OCI-LY7 (cell line): ENCODE data around the gene LEMD2. TPM values are rescaled to one million over a fixed set of nuclear protein-coding genes. Genes with fewer than 3 reads are reported as not detected.
"Not testable (repeated sequence)": the region's sequence is repeated elsewhere in the genome, so short reads cannot be mapped to it uniquely, and the experiment has no call there.

Source experiments
- BruUV-seq: library from RNA; stranded (reverse); fragments of 400-500 nt; replicated peaks from 2 replicates; lab custom pipeline; 2021; lab: Mats Ljungman, UMichigan
- CTCF ChIA-PET: fragments of 300-600 bp; sonication (Branson Sonifier 250); formaldehyde crosslinking; loops from one replicate; lab custom pipeline; 2022; ENCODE audit warnings: antibody characterized with exemption; ENCODE audit not compliant: unreplicated experiment; lab: Charles Lee
- POLR2A ChIA-PET: fragments of 300-600 bp; sonication (Branson Sonifier 250); formaldehyde crosslinking; loops from one replicate; lab custom pipeline; 2022; ENCODE audit warnings: antibody characterized with exemption; lab: Charles Lee
- DNase-seq: peaks from one replicate; pipeline ENCODE4 v3.0.0-alpha.2; 2015; ENCODE audit warnings: low spot score
- H2AFZ ChIP-seq: fragments of 200-600 bp; sonication (generic), shearing (Covaris generic); 2 replicates; pipeline ENCODE4 v1.6.1; 2014; ENCODE audit warnings: mild to moderate bottlenecking, antibody characterized with exemption, low read length, moderate library complexity
- H3K27ac ChIP-seq: fragments of 200-600 bp; sonication (generic); 2 replicates; pipeline ENCODE4 v1.5.1; 2014; ENCODE audit warnings: mixed run types, low read depth, mild to moderate bottlenecking, moderate library complexity, low read length, inconsistent platforms; ENCODE audit not compliant: poor library complexity, severe bottlenecking
- H3K36me3 ChIP-seq: fragments of 200-600 bp; sonication (generic); 2 replicates; pipeline ENCODE4 v1.6.1; 2014; ENCODE audit warnings: mild to moderate bottlenecking, antibody characterized with exemption, low read length, moderate library complexity, mixed read lengths; ENCODE audit not compliant: insufficient read depth
- H3K4me1 ChIP-seq: fragments of 200-600 bp; sonication (generic); 2 replicates; pipeline ENCODE4 v1.5.1; 2014; ENCODE audit warnings: mild to moderate bottlenecking, low read length; ENCODE audit not compliant: insufficient read depth, poor library complexity, severe bottlenecking
- H3K4me2 ChIP-seq: fragments of 200-600 bp; sonication (generic); 2 replicates; pipeline ENCODE4 v1.6.1; 2014; ENCODE audit warnings: mild to moderate bottlenecking, low read length
- H3K4me3 ChIP-seq: fragments of 200-600 bp; sonication (generic); 2 replicates; pipeline ENCODE4 v1.5.1; 2014; ENCODE audit warnings: mild to moderate bottlenecking, low read depth, low read length; ENCODE audit not compliant: poor library complexity, severe bottlenecking
- H3K79me2 ChIP-seq: fragments of 200-600 bp; sonication (generic); 2 replicates; pipeline ENCODE4 v1.6.1; 2016; ENCODE audit warnings: low read depth, mild to moderate bottlenecking, low read length, moderate library complexity, mixed read lengths; ENCODE audit not compliant: insufficient read depth
- H3K9me2 ChIP-seq: fragments of 200-600 bp; sonication (generic); 2 replicates; pipeline ENCODE4 v1.6.1; 2016; ENCODE audit warnings: mild to moderate bottlenecking, low read length, mixed read lengths; ENCODE audit not compliant: insufficient read depth
- H3K9me3 ChIP-seq: fragments of 200-600 bp; sonication (generic); 2 replicates; pipeline ENCODE4 v1.6.1; 2014; ENCODE audit warnings: mild to moderate bottlenecking, mixed run types, low read length, mixed read lengths
- H4K20me1 ChIP-seq: fragments of 200-600 bp; sonication (generic); 2 replicates; pipeline ENCODE4 v1.6.1; 2014; ENCODE audit warnings: mild to moderate bottlenecking, antibody characterized with exemption, low read length, moderate library complexity, mixed read lengths; ENCODE audit not compliant: insufficient read depth
- EZH2phosphoT487 ChIP-seq: fragments of 200-600 bp; sonication (generic); IDR thresholded peaks from 2 replicates; pipeline ENCODE4 v1.6.1; 2018; ENCODE audit warnings: low read depth, borderline replicate concordance, mild to moderate bottlenecking, mixed run types, antibody characterized with exemption, low read length, moderate library complexity, mixed read lengths
- intact Hi-C: fragments of 100-400 bp; cut with micrococcal nuclease; formaldehyde crosslinking; loops from one replicate; pipeline ENCODE4 v1.10.0; 2022; ENCODE audit not compliant: unreplicated experiment
- total RNA-seq, 2 experiments: library from RNA; depleted of rRNA in 1 of 2; stranded (reverse); fragments of >200 nt in 1 of 2; shearing (Covaris generic) in 1 of 2; gene quantifications; 2 replicates each; pipeline ENCODE4 v1.2.3, GENCODE V29; 2014 to 2022
- TF ChIP-seq, protein P1 (sequence below): fragments of 200-600 bp; sonication (generic); conservative IDR thresholded peaks from 2 replicates; pipeline ENCODE4 v1.5.1; 2014; ENCODE audit warnings: mild to moderate bottlenecking, antibody characterized with exemption, low read length, moderate library complexity, mixed read lengths

The LEMD2 gene
- total RNA-seq, 2 experiments from 2014 or later: 59.2 to 66.9 TPM

- CTCF ChIA-PET: no interaction called here
- BruUV-seq: no TSS peak
- TF ChIP-seq, protein P1, sequence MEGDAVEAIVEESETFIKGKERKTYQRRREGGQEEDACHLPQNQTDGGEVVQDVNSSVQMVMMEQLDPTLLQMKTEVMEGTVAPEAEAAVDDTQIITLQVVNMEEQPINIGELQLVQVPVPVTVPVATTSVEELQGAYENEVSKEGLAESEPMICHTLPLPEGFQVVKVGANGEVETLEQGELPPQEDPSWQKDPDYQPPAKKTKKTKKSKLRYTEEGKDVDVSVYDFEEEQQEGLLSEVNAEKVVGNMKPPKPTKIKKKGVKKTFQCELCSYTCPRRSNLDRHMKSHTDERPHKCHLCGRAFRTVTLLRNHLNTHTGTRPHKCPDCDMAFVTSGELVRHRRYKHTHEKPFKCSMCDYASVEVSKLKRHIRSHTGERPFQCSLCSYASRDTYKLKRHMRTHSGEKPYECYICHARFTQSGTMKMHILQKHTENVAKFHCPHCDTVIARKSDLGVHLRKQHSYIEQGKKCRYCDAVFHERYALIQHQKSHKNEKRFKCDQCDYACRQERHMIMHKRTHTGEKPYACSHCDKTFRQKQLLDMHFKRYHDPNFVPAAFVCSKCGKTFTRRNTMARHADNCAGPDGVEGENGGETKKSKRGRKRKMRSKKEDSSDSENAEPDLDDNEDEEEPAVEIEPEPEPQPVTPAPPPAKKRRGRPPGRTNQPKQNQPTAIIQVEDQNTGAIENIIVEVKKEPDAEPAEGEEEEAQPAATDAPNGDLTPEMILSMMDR: no peak
- no peak for TF ChIP-seq EZH2phosphoT487
Observed at GRCh38 chr6:33833599-33833998, 44.7 kb upstream of the LEMD2 start.

GRCh38 chr6:33832831-33833230 lies 43.9 kb upstream of the LEMD2 start:
- H2AFZ ChIP-seq, H3K79me2 ChIP-seq, H3K27ac ChIP-seq, POLR2A ChIA-PET, H3K9me3 ChIP-seq, H3K36me3 ChIP-seq, BruUV-seq, H3K4me2 ChIP-seq, intact Hi-C loops, H3K4me1 ChIP-seq, H3K4me3 ChIP-seq, DNase-seq, H4K20me1 ChIP-seq, H3K9me2 ChIP-seq, CTCF ChIA-PET: not testable (repeated sequence)

More at GRCh38 chr6:33833599-33833998, 44.7 kb upstream of the LEMD2 start:
- DNase-seq: no peak
- H3K79me2 ChIP-seq: no peaks in the 10 kb centered on the region
- no peaks in the 10 kb centered on the region for H3K9me3 ChIP-seq
- no peaks in the 10 kb centered on the region for H3K9me2 ChIP-seq
- POLR2A ChIA-PET: no interaction called here
- H3K4me2 ChIP-seq: no peak overlapping the region
- intact Hi-C loops: no loop called here
- no peaks in the 10 kb centered on the region for H3K36me3 ChIP-seq
- H4K20me1 ChIP-seq: no peaks in the 10 kb centered on the region
- H3K4me3 ChIP-seq: no peak overlapping the region
- H3K27ac ChIP-seq: no peak overlapping the region
- no peak overlapping the region for H2AFZ ChIP-seq
- H3K4me1 ChIP-seq: no peaks in the 10 kb centered on the region

GRCh38 chr6:33831725-33832124 lies 42.8 kb upstream of the LEMD2 start:
- H3K9me2 ChIP-seq, intact Hi-C loops, CTCF ChIA-PET, H3K9me3 ChIP-seq, H3K36me3 ChIP-seq, H3K27ac ChIP-seq, H3K4me3 ChIP-seq, BruUV-seq, H3K4me1 ChIP-seq, H3K4me2 ChIP-seq, H3K79me2 ChIP-seq, DNase-seq, H2AFZ ChIP-seq, POLR2A ChIA-PET, H4K20me1 ChIP-seq: not testable (repeated sequence)

DNA sequence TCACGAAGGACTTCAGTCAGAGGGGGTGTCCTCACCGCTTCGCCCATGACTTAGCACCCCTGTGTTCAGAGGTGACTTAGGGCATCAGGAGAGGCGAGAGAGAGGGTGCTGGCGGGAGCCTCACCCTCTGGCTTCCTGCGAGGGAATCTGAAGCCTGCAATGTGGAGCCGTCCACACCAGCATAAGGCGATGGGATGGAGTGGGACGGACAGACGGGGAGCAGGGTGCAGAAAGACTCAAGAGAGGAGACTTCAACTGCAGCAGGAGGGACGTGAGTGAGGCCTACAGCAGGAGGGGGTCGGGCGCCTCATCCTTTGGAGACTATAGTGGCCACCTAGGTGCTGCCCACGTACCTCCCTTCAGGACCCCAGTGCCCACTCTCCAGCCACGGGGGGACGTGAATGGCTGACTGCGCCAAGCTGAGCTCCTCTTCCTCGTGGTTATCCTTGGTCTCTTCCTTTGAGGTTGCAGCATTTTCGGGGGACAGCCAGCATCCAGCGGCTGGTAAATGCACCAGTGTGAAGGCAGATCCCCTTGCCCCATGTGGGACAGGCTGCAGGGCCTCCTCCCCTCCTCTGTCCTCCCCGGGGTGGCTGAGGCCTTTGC lies 41.8 kb upstream of the LEMD2 start:
- no peak overlapping the region for H3K27ac ChIP-seq
- H3K9me2 ChIP-seq: no peaks in the 10 kb centered on the region
- no peaks in the 10 kb centered on the region for H3K4me1 ChIP-seq
- BruUV-seq: no TSS peak
- no peak overlapping the region for H2AFZ ChIP-seq
- no peaks in the 10 kb centered on the region for H3K9me3 ChIP-seq
- H4K20me1 ChIP-seq: no peaks in the 10 kb centered on the region
- ChIA-PET CTCF (no interaction called here), POLR2A (no interaction called here)
- TF ChIP-seq, protein P1: no peak
- TF ChIP-seq EZH2phosphoT487: no peak
- DNase-seq: no peak
- no peak overlapping the region for H3K4me3 ChIP-seq
- no peak overlapping the region for H3K4me2 ChIP-seq
- no peaks in the 10 kb centered on the region for H3K79me2 ChIP-seq
- intact Hi-C loops: no loop called here
- H3K36me3 ChIP-seq: no peaks in the 10 kb centered on the region
